NCI-H1092 treated with DMSO at 0.1 percent for 48 hours (cell line): Measurements from ENCODE around the gene DDX5.
"Not testable (repeated sequence)": the region's sequence is repeated elsewhere in the genome, so short reads cannot be mapped to it uniquely, and the experiment has no call there.

Experiments used
- DNase-seq: peaks from one replicate; lab custom pipeline; 2025; lab: John Stamatoyannopoulos, UW

The DDX5 gene

GRCh38 chr17:64492481-64493109 lies 13.5 kb downstream of the DDX5 start:
- no peak for DNase-seq

- no peak for DNase-seq
These were observed 14.1 kb downstream of the DDX5 start for GRCh38 chr17:64491994-64492393.

- no peak for DNase-seq
These were observed 14.8 kb downstream of the DDX5 start for GRCh38 chr17:64491034-64491860.

- no peak for DNase-seq
These were observed 17.8 kb downstream of the DDX5 start for GRCh38 chr17:64488301-64488700.

- DNase-seq: no peak
These were observed 21.7 kb downstream of the DDX5 start for GRCh38 chr17:64484380-64484779.

GRCh38 chr17:64480951-64481350 lies 25.1 kb downstream of the DDX5 start:
- no peak for DNase-seq

DNA sequence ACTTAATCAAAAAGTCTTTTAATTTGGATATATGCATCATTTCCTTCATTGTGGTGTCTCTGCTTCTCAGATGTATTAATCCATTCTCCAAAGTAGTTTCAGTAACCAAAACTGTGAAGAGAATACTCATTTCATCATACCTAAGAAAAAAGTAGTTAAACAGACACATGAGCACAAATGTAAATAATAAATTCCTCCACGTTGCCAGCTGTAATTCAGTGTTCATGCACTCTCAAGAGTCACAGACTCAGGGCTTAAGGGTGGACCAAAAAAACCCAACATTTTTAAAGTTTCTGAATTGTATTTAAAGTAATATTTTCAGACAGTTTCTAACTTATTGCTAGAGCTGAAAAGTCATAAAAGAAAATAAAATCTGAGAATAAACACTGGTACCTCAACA lies 28.2 kb downstream of the DDX5 start:
- no peak for DNase-seq

- DNase-seq: no peak
These were observed 33.5 kb downstream of the DDX5 start for GRCh38 chr17:64472564-64472963.

DNA sequence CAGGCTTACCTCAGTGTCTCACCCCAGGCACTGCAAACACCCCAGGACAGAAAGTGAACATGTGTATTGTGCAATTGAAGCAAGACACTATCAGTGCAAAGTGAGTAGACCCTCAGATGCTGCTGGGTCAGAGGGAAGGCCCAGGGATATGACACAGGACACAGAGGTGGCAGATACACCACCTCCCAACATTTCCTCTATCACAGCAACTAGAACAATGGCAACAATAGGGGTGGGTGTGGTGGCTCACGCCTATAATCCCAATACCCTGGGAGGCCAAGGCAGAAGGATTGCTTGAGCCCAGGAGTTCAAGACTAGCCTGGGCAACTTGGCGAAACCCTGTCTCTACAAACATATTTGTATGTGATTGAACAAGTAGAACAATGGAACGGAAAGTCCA lies 34.6 kb downstream of the DDX5 start:
- DNase-seq: no peak

- no peak for DNase-seq
These were observed 35.5 kb downstream of the DDX5 start for GRCh38 chr17:64470625-64471024.

- DNase-seq: not testable (repeated sequence)
These were observed 39.3 kb downstream of the DDX5 start for GRCh38 chr17:64466834-64467233.

- DNase-seq: no peak
These were observed 39.9 kb downstream of the DDX5 start for GRCh38 chr17:64466019-64466735.

DNA sequence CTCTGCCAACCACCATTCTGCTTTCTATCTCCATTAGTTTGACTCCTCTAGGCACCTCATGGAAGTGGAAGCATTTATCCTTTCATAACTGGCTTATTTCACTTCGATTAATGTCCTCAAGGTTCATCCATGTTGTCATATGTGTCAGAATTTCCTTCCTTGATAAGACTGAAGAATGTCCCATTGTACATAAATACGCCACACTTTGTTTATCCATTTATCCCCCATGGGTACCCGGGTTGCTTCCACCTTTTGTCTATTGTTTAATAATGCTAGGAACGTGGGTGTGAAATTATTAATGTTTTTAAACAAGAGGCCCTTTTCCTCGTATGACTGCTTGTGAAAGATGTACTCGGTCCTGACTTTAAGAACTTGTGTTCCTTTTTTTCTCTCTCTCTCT lies 44.3 kb downstream of the DDX5 start:
- DNase-seq: no peak

GRCh38 chr17:64460955-64461354 lies 45.1 kb downstream of the DDX5 start:
- no peak for DNase-seq

DNA sequence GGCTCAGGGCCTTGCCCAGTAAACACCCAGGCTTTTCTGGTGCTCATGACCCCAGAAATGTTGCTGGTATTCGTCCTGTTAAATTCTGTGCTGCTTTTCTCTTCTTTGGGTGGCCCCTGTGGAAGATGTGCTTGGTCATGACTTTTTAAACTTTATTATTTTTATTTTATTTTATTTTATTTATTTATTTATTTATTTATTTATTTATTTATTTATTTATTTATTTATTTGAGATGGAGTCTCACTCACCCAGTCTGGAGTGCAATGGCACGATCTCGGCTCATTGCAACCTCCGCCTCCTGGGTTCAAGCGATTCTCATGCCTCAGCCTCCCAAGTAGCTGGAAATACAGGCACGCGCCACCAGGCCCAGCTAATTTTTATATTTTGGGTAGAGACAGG lies 46.3 kb downstream of the DDX5 start:
- DNase-seq: not testable (repeated sequence)

GRCh38 chr17:64459284-64459747 lies 46.8 kb downstream of the DDX5 start:
- no peak for DNase-seq

DNA sequence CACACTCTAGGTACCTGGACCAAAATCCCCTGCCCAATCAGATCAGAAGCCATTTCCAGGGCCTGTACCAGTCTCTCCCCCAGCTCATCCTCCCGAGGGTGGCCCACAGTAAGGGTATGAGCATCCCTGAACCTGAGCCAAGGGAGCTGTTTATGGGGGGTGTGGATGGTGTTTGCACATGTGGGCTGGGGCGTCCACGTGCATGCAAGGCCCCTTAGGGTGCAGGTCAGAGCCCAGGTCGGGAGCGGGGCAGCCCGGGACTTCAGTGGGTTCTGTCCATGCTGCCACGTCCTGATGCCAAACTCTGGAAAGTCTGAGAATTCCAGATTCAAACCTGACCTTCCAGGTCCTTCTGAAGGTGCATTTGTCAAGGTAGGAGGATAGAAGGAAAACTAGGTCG lies 47.3 kb downstream of the DDX5 start:
- DNase-seq: no peak

- no peak for DNase-seq
These were observed 48.9 kb downstream of the DDX5 start for GRCh38 chr17:64457156-64457555.

- DNase-seq: no peak
These were observed 49.9 kb downstream of the DDX5 start for GRCh38 chr17:64455993-64456885.

GRCh38 chr17:64449545-64449944 lies 56.5 kb downstream of the DDX5 start:
- no peak for DNase-seq

- DNase-seq: no peak
These were observed 57.2 kb downstream of the DDX5 start, which contains the start of gene MILR1 for GRCh38 chr17:64448665-64449512. Gene MILR1, plus strand, starts transcription at chr17:64449115. Its CDS starts 54 bp downstream, at chr17:64449169.
